K562 (cell line): Measurements from ENCODE around the gene WDFY2. TPM values are rescaled to one million over a fixed set of nuclear protein-coding genes. Genes with fewer than 3 reads are reported as not detected.

Experiments
- ATAC-seq: fragments of 200-7000 bp; cut with Tn5 transposase; 3 replicates; pipeline ENCODE4 v1.9.1; 2020; ENCODE audit warnings: moderate library complexity
- BruUV-seq: library from RNA; stranded (reverse); fragments of 400-500 nt; replicated peaks from 2 replicates; lab custom pipeline; 2021; lab: Mats Ljungman, UMichigan
- CTCF ChIA-PET: fragments of 300-600 bp; formaldehyde crosslinking; extraction: SDS; loops from one replicate; lab custom pipeline; 2021; ENCODE audit warnings: low intra/inter-chr PET ratio; lab: Yijun Ruan, JAX
- POLR2A ChIA-PET: fragments of 300-600, 350-650 bp; sonication (Branson Sonifier 250); formaldehyde crosslinking; extraction: SDS; loops from one replicate; lab custom pipeline; 2021; ENCODE audit warnings: antibody characterized with exemption, inconsistent platforms; lab: Yijun Ruan, JAX
- DNase-seq, 4 experiments: peaks; one replicate each; pipeline versions ENCODE4 v3.0.0 to v3.0.0-alpha.2; 2011 to 2018; ENCODE audit warnings: low spot score in 3 of 4, mixed read lengths in 3 of 4; ENCODE audit errors: extremely low read depth in 1 of 4
- FAIRE-seq: peaks from 2 replicates; lab custom pipeline; 2011; peaks lifted over from hg19 to GRCh38; lab: Jason Lieb, UNC
- H2AFZ ChIP-seq: 2 replicates; pipeline ENCODE4 v1.6.0; 2011; ENCODE audit warnings: low read depth, low read length, control low read depth, inconsistent platforms
- H3K27ac ChIP-seq: fragments of 200-600 bp; 3 replicates; pipeline ENCODE4 v1.8.0; 2011; ENCODE audit warnings: low read depth, mild to moderate bottlenecking, control low read depth, inconsistent platforms, low read length, moderate library complexity, mixed read lengths; ENCODE audit errors: extremely low read depth
- H3K27me3 ChIP-seq, 2 experiments: fragments of 300-600 bp in 1 of 2; 2 replicates in 1 of 2; 3 replicates in 1 of 2; pipeline versions ENCODE4 v1.6.0 to v1.8.0; 2011; ENCODE audit warnings: inconsistent platforms in 2 of 2, low read length in 2 of 2, mild to moderate bottlenecking in 1 of 2, mixed read lengths in 1 of 2, moderate library complexity in 1 of 2; ENCODE audit not compliant: control insufficient read depth in 2 of 2, insufficient read depth in 2 of 2
- H3K36me3 ChIP-seq: fragments of 300-600 bp; 3 replicates; pipeline ENCODE4 v1.8.0; 2011; ENCODE audit warnings: mild to moderate bottlenecking, low read length, inconsistent platforms; ENCODE audit not compliant: control insufficient read depth, insufficient read depth
- H3K4me1 ChIP-seq, 2 experiments: fragments of 200-600 bp in 1 of 2; replicated peaks in 1 of 2; 2 replicates in 1 of 2; 3 replicates in 1 of 2; pipeline versions ENCODE4 v1.5.1 to v1.8.0; 2011; ENCODE audit warnings: inconsistent platforms in 2 of 2, low read length in 2 of 2, mild to moderate bottlenecking in 1 of 2, mixed read lengths in 1 of 2, moderate library complexity in 1 of 2; ENCODE audit not compliant: control insufficient read depth in 2 of 2, insufficient read depth in 2 of 2
- H3K4me2 ChIP-seq: 2 replicates; pipeline ENCODE4 v1.6.1; 2011; ENCODE audit warnings: low read length, control low read depth, inconsistent platforms, mixed read lengths; ENCODE audit not compliant: insufficient read depth
- H3K4me3 ChIP-seq: fragments of 200-600 bp; sonication (generic), shearing (Covaris generic); 2 replicates; pipeline ENCODE4 v1.5.1; 2016; ENCODE audit warnings: control low read depth, inconsistent platforms
- H3K79me2 ChIP-seq: fragments of 200-600 bp; 3 replicates; pipeline ENCODE4 v1.8.0; 2011; ENCODE audit warnings: low read length, inconsistent platforms; ENCODE audit not compliant: control insufficient read depth, insufficient read depth
- H3K9ac ChIP-seq, 2 experiments: 2 replicates each; pipeline versions ENCODE4 v1.6.0 to v1.6.1; 2011; ENCODE audit warnings: low read depth in 2 of 2, low read length in 2 of 2, control low read depth in 1 of 2, inconsistent platforms in 1 of 2, mild to moderate bottlenecking in 1 of 2, mixed read lengths in 1 of 2; ENCODE audit not compliant: insufficient read depth in 1 of 2
- H3K9me1 ChIP-seq: one replicate; pipeline ENCODE4 v1.6.0; 2011; ENCODE audit warnings: inconsistent platforms, mild to moderate bottlenecking, low read length, moderate library complexity; ENCODE audit not compliant: control insufficient read depth, insufficient read depth
- H3K9me3 ChIP-seq: replicated peaks from 2 replicates; pipeline ENCODE4 v1.5.1; 2011; ENCODE audit warnings: low read depth, low read length, inconsistent platforms; ENCODE audit not compliant: control insufficient read depth, insufficient read depth
- H4K20me1 ChIP-seq: replicated peaks from 2 replicates; pipeline ENCODE4 v1.6.1; 2011; ENCODE audit warnings: low read length, inconsistent platforms, mixed read lengths; ENCODE audit not compliant: control insufficient read depth, insufficient read depth
- RFX1 ChIP-seq: fragments of 450-650 bp; IDR thresholded peaks from 2 replicates; pipeline ENCODE4 v1.6.1; 2016; ENCODE audit warnings: mild to moderate bottlenecking, moderate library complexity
- SAFB ChIP-seq: fragments of 200-400 bp; formaldehyde crosslinking; IDR thresholded peaks from 2 replicates; pipeline ENCODE4 v1.6.1; 2017; ENCODE audit warnings: low read depth, low read length, borderline replicate concordance
- SIX5 ChIP-seq, 2 experiments: IDR thresholded peaks; 2 replicates each; pipeline ENCODE4 v1.6.1; 2011; ENCODE audit warnings: low read length in 2 of 2, borderline replicate concordance in 1 of 2, low read depth in 1 of 2, mild to moderate bottlenecking in 1 of 2, moderate library complexity in 1 of 2; ENCODE audit not compliant: insufficient read depth in 1 of 2
- ZBTB43 ChIP-seq: sonication (generic); formaldehyde crosslinking; IDR thresholded peaks from 2 replicates; pipeline ENCODE4 v1.8.0; 2023; ENCODE audit warnings: mild to moderate bottlenecking, missing genetic modification reagents
- ZNF146 ChIP-seq: IDR thresholded peaks from one replicate; pipeline ENCODE4 v1.6.1; 2018; ENCODE audit warnings: missing compliant biosample characterization; ENCODE audit not compliant: unreplicated experiment
- ZNF277 ChIP-seq: fragments of 250-450 bp; sonication (Bioruptor Pico); IDR thresholded peaks from 2 replicates; pipeline ENCODE4 v1.8.0; 2022; ENCODE audit warnings: inconsistent platforms, mild to moderate bottlenecking, moderate library complexity, borderline replicate concordance
- ZNF384 ChIP-seq: IDR thresholded peaks from 2 replicates; pipeline ENCODE4 v1.6.1; 2012; ENCODE audit warnings: low read depth, low read length, improper control_type of control experiment
- WGBS: fragments of 100-300 bp; shearing (Covaris generic); methylation state at CpG from one replicate; pipeline ENCODE4 v1.1.6; 2016; ENCODE audit warnings: low coverage, mixed read lengths; ENCODE audit not compliant: insufficient coverage; ENCODE audit errors: missing lambda C conversion rate; 5-methylcytosine and 5-hydroxymethylcytosine counted together
- in situ Hi-C: fragments of 300-500 bp; cut with MboI; formaldehyde crosslinking; loops from 4 replicates; pipeline ENCODE4 v1.15.0; 2018; ENCODE audit warnings: inconsistent platforms, mixed read lengths
- intact Hi-C: fragments of 100-400 bp; cut with micrococcal nuclease; formaldehyde crosslinking; loops from 2 replicates; pipeline ENCODE4 v1.14.2; 2022
- polyA plus RNA-seq, 8 experiments: library from polyadenylated mRNA; depleted of rRNA in 4 of 8; stranded (reverse) in 5 of 8; unstranded in 3 of 8; fragments of >200 nt; fragmentation: Nextera tagmentation in 2 of 8; fragmentation: Illumina TruSeq in 1 of 8; extraction: Ambion mirVana in 2 of 8; extraction: Trizol in 1 of 8; gene quantifications; 2 replicates each; pipeline versions ENCODE4 v1.2.1 to v1.2.3, GENCODE V29; 2011 to 2014; ENCODE audit warnings: inconsistent platforms in 1 of 8, missing spikeins in 1 of 8
- total RNA-seq, 7 experiments: library from RNA; depleted of rRNA in 6 of 7; stranded (reverse); fragments of >200 nt in 6 of 7; fragmentation: Illumina TruSeq in 2 of 7; extraction: Trizol in 2 of 7; gene quantifications; 2 replicates each; pipeline versions ENCODE4 v1.2.1 to v1.2.3, GENCODE V29; 2011 to 2021; ENCODE audit warnings: low replicate concordance in 1 of 7

Gene WDFY2
- total and polyA plus RNA-seq, 9 of the 15 experiments (the other 6 are each of a cell fraction or from before 2014, with no cell fraction given) = 0.66 to 6.4 (median 4.4) TPM

GRCh38 chr13:51581148-51581820, 3.0 kb upstream of the WDFY2 start:
- Histone ChIP-seq H3K4me1 (peaks cover 10 to 15% of the 10 kb centered on the region in 2 experiments; a peak in 4 of 5 replicates), H3K27me3 (no peaks in the 10 kb centered on the region), H3K79me2 (peaks cover 19% of the 10 kb centered on the region), H3K4me2 (no peak overlapping the region), H3K27ac (no peak overlapping the region), H3K9ac (no peak overlapping the region), H3K36me3 (no peaks in the 10 kb centered on the region), H3K9me3 (no peaks in the 10 kb centered on the region), H2AFZ (no peak overlapping the region), H4K20me1 (no peaks in the 10 kb centered on the region), H3K9me1 (no peaks in the 10 kb centered on the region), H3K4me3 (no peak overlapping the region)
- FAIRE-seq (no peak), ATAC-seq (no peak), DNase-seq (no peak)
- no peak for TF ChIP-seq ZNF277 (CRISPR knock-in tag)
- TF ChIP-seq ZNF384 = no peak
- no peak for TF ChIP-seq RFX1
- TF ChIP-seq ZBTB43 (CRISPR knock-in tag) = no peak
- TF ChIP-seq SIX5 (IDR thresholded peaks at IDR 0.05; ENCODE audit: borderline replicate concordance in 1 of 2, insufficient read depth in 1 of 2, low read depth in 1 of 2, low read length in 2 of 2) = no peak
- no peak for TF ChIP-seq ZNF146
- TF ChIP-seq SAFB = no peak
- in situ Hi-C loops (no loop called here), intact Hi-C loops (loop anchor here (5.0 to 10.0 kb wide), 2 partner anchors 39 to 174 kb away; no protein-coding TSS in a partner anchor)
- ChIA-PET POLR2A (no interaction called here), CTCF (no interaction called here)
- BruUV-seq = no TSS peak
- WGBS = 55% methylated on average over 1 of the region's 1 CpG
